Hepatic stellate cell (primary cell): ENCODE measurements around the gene GTSE1.

ENCODE experiments used
- DNase-seq: peaks from one replicate; pipeline ENCODE4 v3.0.0; 2011; ENCODE audit warnings: low spot score

GTSE1 gene

DNA sequence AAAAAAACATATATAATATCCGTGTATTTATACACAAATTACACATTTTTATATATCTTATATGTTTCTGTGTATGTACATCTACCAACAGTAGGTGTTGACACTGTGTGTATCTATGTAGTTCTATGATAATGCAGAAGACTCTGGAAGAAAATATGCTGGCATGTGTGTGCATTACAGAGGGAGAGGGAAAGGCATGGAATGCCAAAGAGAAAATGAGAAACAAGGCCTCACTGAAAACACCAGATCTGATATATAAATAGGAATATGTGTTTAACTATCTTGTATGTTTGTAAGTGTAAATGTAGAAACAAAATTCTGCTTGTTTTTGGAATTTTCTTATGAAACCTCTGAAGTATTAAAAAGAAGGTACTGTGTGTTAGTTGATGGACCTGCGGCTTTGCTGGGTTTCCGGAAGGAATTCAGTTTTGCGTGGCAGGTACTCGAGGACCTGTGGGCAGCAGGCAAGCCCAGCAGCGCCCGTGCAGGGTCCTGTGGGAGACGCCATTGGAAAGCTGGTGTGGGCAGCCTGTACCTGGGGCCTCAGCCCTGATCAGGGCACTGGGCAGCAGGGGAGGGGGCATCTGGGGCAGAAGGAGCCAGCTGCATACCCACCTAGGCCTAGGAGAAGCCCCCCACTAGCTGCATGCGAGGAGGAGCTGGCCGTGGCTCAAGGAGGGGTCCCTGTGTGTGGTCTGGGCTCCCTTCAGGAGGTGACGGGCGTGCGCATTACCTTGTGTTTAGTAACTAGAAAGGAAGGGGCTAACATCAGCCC lies 31.2 kb downstream of the GTSE1 start:
- DNase-seq, result no peak

DNA sequence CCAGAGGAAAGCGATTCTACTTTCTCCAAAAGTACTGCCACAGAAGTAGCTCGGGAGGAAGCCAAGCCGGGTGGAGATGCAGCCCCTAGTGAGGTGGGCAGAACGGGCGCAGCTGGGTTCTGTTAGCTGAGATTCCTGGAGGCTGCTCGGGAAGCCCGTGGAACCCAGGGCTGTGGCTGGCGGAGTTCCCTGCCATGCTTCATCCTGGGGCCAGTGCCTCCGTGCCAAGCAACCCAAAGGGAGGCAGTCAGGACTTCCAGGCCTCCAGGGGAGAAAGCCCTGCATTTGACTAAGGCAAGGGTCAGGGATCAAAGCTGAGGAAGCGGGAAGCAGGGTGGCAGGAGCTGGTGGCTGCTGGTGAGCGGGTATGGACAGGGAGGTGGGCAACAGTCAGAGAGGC lies 32.1 kb downstream of the GTSE1 start:
- DNase-seq, result no peak

DNA sequence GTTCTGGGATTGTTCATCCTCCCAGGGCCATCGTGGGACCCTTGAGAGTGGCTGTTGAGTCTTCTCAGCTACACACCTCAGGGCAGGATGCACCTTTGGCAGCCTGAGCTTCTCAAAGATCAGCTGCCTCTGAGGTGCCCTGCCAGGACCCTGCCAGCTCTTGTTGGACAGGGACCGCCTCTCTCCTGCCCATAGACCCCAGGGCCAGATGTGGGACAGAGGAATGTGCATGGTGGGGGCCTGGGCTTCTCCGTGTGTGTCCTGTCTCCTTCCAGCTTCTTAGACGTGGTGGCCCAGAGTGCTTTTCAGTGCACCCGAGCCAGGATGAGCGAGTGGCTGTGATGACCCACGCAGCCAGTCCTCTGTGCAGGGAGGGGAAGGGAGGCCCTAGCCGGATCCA lies 32.9 kb downstream of the GTSE1 start:
- DNase-seq, result no peak

DNA sequence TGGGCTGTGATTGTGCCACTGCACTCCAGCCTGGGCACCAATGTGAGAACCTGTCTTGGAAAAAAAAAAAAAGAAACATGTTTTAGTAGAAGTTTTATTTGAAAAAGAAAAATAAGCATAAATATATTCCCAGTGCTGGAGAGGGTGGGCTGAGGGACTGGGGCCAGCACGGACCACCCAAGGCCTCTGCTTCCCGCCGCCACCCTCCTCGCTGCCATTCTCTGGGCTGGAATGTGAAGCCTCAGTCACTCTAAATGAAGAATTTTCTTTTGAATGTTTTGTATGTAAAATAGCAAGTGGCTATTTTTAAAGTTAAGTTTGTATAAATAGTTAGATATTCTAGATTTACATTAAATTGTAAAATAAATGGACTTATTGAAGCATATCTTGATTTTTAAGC lies 33.8 kb downstream of the GTSE1 start:
- DNase-seq, result no peak

DNA sequence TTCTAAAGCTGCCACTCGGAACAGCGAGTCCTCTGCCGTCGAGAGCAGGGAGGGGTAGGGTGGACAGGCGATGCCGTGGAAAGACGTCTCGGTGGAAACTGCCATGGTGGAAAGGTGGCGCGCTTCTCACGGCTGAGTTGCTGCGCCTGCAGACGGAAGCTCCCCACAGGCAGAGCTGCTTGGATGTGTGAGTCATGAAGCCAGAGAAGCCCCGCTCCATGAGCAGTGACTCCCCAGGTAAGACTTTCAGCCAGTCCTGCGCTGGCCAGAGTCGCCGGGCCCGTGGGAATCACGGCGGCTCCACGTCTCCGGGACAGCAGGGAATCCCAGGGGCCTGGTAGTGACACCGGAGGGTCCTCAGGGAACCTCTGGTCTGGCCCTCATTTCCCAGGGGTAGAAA lies 34.8 kb downstream of the GTSE1 start:
- DNase-seq, result no peak

DNA sequence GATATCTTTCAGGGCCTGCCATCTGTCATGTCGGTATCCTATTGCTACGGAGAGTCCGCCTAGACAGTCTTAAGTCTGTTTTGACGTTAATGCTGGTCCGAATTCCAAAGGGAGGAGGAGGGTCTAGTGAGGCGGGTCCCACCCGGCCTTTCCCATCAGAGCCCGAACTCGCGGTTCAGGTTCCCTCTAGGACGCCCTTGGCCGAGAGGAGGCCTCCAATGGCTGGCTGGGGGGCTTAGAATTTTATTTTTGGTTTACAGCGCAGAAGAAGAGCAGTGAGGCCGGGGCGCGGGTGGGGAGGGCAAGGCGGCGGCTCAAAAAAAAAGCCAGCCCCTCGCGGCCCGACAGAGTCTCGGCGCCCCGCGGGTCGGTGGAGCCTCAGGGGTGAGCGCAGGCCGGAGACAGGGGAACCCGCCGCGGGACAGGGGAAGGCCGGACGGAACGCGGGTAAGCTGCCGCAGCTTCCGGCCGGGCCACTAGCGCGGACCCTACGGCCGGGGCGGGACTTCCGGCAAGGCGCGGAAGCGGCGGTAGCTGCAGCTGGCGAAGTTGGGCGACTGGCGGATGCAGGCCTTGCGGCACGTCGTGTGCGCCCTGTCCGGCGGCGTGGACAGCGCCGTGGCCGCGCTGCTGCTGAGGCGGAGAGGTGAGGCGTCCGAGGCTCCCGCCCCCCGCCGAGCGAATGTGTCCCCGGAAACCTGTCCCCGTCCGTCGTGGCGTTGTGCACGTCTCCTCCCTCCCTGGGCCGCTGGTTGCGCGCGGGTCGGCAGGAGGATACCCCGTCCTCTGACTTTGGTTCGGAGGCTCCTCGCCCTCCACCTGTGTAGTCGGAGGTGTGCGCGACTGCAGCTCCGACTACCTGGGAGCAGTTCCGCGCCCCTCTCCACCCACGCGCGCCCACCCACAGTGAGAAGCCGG lies 38.8 kb downstream of the GTSE1 start, which contains the start of gene TRMU:
Gene TRMU, plus strand, starts transcription at position 514 of the 918 bp plus-strand sequence. Its CDS starts 51 bp downstream, at position 565.
- peak; percentile 96 for DNase-seq

DNA sequence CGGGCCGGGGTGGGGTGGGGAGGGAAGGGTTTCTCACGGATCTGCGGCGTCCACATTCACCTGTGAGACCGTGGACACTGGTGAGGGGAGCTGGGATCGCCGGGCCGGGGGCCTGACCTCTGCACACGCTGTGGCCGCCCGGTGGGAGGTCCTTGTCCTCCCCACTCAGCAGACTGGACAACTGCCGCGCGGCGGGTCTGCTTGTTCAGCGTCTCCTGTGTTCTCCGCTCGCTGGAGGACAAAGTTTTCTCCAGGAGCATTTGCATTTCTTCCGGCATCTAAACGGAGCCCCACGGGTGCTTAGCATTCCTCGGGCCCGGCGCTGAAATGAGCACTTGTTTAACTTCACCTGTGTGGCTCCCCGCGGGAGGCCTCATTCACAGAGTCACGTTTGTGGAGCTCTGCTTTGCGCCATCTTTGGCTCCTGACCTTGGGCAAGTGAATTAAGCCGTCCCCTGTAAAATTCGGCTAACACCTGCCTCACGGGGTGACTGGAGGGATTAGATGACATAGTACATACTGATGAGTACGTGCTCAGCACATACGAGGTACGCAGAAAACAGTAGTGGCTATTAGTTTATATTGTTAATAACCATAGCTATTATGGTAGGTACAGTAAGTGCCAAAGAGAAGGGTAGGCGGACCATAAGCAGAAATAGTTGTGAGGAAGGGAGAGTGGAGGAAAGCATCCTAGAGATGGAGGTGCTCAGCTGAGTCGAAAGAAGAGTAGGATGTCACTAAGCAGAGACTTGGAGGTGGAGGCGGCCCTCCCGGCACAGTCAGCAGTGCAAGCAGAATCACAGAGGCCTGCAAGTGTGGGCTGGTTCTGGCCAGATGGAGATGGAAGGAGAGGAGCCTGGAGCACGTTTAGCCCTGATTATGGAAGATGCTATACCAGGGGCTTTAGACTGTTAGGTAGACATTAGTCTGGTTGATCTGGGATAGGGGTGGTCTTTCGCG lies 39.7 kb downstream of the GTSE1 start:
- peak; percentile 41 for DNase-seq

DNA sequence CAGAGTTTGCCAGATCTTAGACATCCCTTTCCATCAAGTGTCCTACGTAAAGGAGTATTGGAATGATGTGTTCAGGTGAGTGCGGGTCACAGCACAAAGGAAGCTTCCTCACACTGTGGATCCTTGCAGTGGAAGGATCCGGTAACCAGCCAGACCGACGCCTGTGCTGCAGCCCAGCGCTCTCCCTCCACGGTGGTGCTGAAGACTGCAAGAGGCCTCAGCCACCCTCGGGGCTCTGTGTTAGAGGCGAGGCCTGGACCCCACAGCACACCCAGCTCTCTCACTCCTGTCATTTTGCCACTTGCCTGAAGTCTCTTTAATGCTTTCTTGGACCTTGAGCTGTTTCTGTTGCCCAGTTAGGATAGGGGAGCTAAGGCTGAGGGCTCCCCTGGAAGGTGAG lies 41.2 kb downstream of the GTSE1 start:
- DNase-seq, result no peak

DNA sequence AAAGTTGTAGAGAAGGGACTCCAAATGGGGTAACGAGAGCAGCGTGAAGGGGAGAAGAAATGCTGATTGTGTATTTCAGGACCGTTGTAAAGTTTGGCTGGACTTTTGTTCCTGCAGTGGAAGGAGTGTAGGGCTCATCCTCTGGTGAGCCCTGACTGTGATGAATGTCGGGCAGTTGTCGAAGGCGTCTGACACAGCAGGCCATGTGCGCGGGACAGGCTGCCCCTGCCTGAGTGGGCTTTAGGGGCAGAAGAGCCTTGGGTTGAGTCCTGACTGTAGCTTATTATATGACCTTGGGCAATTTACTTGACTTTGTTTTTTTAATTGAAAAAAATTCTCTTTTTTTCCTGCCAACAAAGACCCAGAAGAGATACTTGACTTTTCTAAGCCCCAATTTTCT lies 42.0 kb downstream of the GTSE1 start:
- DNase-seq, result no peak

DNA sequence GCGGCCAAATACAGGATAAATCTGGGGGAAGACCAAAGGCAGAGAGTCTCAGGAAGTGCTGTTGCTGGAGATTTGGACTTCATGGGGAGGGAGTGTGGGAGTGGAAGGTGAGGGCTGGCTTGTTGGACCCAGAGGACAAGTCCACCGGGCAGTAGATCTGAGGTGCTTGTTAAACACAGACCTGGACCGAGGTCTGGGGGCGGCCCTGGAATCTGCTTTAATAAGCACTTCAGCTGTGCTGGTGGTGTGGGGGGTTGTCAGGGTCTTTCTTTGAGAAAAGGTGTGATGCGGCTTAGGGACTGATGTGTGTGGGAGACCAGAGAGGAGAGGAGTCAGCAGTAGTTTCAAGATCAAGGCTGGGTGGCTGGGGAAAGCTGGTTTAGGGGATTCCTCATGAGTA lies 43.3 kb downstream of the GTSE1 start:
- DNase-seq, result no peak

DNA sequence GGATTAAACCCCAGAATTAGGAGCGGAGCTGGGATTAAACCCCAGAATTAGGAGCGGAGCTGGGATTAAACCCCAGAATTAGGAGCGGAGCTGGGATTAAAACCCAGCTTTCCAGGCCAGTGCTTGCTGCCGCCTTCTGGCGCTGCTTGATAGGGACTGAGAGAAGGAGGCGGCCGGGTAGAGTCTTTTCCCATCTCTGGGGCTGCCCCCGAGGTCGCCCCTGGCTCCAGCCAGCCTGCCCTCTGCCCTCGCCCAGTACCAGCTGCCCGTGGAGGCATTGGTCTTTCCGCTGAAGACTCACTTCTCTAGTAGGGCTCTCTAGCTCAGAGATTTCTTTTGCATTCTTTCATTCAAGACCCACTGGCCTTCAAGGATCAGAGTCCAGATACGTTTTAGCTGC lies 44.0 kb downstream of the GTSE1 start:
- DNase-seq, result no peak

DNA sequence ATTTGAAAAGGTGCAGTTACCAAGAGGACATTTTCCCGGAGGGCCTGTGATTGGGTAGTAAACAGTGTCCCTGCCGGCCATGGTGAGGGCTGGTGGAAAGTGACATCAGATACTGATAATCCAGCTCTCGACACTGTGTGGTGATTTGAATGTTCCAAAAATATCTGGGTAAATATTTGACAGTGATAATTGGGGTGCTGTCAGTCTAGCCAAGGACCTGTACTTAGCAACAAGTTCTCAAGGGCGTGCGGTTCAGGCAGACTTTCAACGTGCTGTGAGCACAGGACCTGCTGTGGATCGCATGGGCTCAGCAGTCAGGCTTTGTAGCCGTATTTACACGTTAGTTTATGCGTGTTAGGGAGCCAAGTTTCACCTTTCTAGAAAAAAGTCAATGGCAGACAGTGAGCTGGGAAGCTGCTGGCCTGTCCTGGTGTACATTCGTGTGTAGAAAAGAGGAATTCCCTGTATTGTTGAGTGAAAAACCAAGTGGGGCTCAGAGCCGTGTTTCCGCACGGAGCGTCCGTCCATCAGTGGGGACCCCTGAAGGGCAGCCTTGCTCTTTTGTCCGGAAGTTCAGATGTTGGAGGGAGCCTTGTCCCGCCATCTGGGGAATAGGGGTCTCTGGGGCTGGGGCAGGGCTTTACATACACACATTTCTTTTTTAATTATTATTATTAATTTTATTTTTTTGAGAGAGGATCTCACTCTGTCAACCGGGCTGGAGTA lies 50.2 kb downstream of the GTSE1 start:
- DNase-seq, result no peak

DNA sequence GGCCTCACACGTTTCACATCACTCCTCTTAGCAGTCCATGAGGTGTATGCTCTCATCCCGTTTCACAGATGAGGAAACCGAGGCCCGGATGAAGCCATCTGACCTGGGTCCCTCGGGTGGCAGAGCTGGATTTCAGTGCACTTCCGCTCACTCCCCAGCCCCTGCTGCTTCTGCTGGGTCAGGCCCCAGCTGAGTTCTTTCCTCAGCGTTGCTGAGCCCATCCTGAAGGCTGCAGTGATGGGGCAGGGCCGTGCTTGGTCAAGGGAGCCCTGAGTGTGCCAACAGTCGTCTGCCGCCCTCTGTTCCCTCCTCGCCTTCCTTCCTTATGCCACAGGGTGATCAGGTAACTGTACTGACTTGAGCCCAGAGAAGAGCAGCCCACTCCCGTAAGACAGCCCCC lies 51.0 kb downstream of the GTSE1 start:
- no peak for DNase-seq

DNA sequence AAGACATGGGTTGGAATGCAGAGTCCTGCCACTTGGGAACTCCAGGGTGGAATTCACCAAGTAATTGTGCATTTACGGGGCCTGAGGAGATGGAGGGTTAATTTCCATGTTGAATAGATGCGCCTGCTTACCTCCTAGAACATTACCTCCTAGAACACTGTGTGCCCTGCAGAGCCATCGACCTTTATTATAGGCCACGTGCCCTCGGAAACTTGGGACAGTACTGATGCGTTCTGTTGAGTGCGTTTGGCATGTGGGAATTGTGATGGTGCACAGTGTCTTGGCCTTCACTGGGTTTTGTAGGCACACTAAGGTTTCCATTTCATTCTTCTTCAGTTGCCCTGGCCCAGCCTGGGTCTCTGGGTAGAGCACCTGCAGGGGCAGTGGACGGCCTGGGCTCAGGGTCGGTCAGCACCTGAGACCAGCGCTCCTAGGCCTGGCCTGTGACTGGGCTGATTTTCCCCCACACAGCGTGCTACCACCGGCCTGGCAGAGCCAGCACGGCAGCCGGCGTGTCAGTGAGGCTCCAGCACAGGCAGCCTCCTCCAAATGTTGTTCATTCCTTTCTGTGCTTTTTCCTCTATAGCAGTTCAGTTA lies 51.5 kb downstream of the GTSE1 start:
- DNase-seq, result no peak

DNA sequence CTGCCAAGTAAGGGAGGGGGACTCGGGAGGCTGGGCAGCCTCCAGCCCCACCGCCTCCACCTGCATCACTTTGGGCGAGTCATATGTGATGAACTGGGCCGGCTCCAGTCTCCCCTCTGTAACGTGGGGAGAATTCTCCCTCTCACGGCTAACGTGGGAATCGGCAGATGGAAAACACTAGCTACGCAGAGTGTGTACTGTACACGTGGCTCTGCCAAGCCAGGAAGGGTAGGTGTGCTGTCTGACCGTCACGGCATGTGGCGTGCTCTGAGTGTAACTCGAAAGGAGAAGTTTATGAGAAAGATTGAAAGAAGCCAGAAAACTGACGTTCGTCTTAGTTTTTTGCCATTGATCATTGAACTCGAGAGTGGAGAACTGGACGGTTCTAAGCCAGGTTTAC lies 52.6 kb downstream of the GTSE1 start:
- DNase-seq, result no peak

DNA sequence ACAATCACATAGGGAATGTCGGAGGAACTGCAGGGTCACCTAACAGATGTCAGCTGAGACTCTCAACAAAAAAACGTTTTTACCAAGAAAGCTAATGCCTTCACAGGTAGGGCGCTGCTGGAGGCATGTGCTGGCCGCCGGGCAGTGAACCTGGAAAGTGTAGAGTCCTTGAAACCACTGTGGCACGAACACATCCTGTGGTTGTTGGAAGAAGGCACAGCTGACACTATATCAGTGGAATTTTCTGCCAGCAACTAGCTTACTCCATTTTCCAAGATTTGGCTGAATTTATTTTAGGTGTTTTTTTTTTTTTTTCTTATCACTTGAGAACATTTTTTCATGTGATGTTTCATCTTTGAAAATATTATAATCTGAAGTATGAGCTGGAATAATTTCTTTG lies 53.0 kb downstream of the GTSE1 start:
- DNase-seq, result no peak

DNA sequence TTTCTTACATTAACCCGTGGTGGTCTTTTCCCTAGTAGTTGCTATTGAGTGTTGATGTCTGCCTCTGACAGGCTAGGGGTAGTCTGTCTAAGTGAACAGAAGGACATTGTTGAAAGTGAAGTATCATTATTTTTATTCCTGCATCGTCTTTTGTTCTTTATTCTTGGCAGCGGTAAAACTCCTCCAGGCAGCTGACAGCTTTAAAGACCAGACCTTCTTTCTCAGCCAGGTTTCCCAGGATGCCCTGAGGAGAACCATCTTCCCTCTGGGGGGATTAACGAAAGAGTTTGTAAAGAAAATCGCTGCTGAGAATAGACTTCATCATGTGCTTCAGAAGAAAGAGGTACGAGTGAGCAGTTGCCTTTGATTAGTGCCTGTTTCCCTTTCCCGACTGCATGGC lies 53.5 kb downstream of the GTSE1 start:
- DNase-seq, result no peak

DNA sequence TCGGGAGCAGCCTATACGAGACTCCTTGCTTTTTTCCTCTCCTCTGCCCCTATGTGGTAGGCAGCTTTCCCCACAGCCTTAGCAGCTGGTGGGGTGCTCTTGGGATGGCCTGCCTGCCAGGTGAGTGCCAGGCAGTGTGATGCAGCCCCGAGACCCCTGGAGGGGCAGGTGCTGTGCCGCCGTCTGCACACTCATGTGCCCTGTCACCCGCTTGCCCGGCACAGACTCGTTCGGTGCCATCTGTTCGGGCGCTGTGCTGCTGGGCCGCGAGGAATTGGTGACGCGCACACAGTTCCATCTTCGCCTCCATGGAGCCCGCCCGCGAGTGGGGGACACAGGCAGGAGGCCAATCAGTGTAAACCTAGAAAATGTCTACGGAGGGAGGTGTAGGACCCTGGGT lies 54.0 kb downstream of the GTSE1 start:
- no peak for DNase-seq

DNA sequence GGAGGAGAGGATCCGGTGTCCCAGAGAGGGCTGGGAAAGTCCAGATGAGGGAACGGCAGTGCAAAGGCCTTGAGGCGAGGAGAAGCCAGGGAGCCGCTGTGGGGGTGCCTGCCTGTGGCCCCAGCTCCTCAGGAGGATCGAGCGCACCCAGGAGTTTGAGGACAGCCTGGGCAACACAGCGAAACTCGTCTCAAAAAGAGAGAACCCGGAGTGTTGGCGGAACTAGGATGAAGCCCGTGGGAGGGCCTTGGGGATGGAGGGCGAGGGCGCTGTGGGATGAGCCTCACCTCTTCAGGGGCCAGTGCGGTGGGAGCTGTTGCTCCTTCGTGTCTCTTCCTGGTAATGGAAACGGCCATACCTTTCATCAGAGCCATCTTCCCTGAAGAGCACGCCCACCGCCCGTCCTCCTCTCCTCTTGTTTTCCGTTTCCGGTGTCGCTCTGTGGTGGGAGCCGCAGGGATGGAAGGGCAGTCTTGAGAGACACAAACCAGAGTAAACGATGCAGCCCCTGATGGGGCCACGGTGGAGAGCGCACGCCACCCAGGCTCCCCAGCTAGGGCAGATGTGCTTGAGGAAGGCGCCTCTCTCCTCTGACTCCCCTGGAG lies 54.6 kb downstream of the GTSE1 start:
- DNase-seq, result no peak

DNA sequence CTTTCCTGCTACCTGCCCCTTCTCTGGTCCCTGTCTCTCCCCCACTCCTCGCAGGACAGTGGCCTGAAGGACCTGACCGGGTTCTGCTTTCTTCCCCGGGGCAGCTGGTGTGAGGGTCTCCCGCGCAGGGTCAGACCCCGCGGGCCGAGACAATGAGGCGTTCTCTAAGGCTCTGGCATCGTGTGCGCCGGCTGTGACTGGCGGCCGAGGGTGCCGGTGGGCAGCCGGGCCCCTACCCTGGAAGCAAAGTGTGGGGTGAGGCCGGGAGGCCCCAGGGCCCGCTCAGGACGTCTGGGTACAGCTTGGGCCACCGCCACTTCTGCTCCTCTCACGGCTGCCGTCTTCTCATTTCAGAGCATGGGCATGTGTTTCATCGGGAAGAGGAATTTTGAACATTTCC lies 55.1 kb downstream of the GTSE1 start:
- DNase-seq, result no peak

DNA sequence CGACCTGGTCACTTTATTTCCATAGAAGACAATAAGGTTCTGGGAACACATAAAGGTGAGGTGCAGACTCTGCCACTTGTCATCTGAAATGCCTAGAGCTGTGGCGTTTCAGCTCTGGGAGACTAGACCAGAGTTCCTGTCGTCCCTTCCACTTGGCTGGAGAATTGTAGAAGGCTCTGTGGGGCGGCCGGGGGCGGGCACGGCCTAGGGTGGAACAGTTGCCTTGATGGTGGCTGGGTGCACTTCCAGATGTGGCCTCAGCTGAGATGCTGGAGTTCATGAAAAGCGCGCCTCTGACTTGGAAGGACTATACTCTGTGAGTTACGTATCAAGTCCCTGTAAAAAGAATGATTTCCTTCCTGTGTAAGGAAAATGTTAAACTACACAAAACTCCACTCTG lies 55.6 kb downstream of the GTSE1 start:
- DNase-seq, result no peak
